PC-3 (cell line): ENCODE measurements around the gene SETBP1. TPM values are rescaled to one million over a fixed set of nuclear protein-coding genes. Genes with fewer than 3 reads are reported as not detected.

Experiments used
- ATAC-seq: fragments of 200-7000 bp; cut with Tn5 transposase; 2 replicates; pipeline ENCODE4 v1.9.1; 2020; ENCODE audit warnings: mild to moderate bottlenecking, moderate library complexity
- BruUV-seq: library from RNA; stranded (reverse); fragments of 400-500 nt; replicated peaks from 2 replicates; lab custom pipeline; 2021; lab: Mats Ljungman, UMichigan
- CTCF ChIA-PET: fragments of 300-600 bp; sonication (Branson Sonifier 250); formaldehyde crosslinking; loops from one replicate; lab custom pipeline; 2022; ENCODE audit warnings: antibody characterized with exemption; lab: Charles Lee
- POLR2A ChIA-PET: fragments of 300-600 bp; sonication (Branson Sonifier 250); formaldehyde crosslinking; loops from one replicate; lab custom pipeline; 2022; ENCODE audit warnings: antibody characterized with exemption; ENCODE audit not compliant: unreplicated experiment; lab: Charles Lee
- DNase-seq: peaks from one replicate; pipeline ENCODE4 v3.0.0-alpha.2; 2015
- H2AFZ ChIP-seq: fragments of 300-600 bp; sonication (generic); 2 replicates; pipeline ENCODE4 v1.6.0; 2016; ENCODE audit warnings: antibody characterized with exemption, low read length
- H3F3A ChIP-seq: fragments of 300-600 bp; sonication (generic); one replicate; pipeline ENCODE4 v1.6.0; 2017; ENCODE audit warnings: antibody characterized with exemption, low read length, control low read depth, mild to moderate bottlenecking; ENCODE audit not compliant: unreplicated experiment
- H3K27ac ChIP-seq: fragments of 300-600 bp; sonication (generic); 2 replicates; pipeline ENCODE4 v1.5.1; 2016; ENCODE audit warnings: mild to moderate bottlenecking, low read length
- H3K27me3 ChIP-seq: fragments of 300-600 bp; sonication (generic); 2 replicates; pipeline ENCODE4 v1.6.1; 2016; ENCODE audit warnings: low read length, mixed read lengths
- H3K36me3 ChIP-seq: fragments of 300-600 bp; sonication (generic); 2 replicates; pipeline ENCODE4 v1.6.1; 2016; ENCODE audit warnings: low read depth, mixed run types, low read length, mixed read lengths
- H3K4me1 ChIP-seq: fragments of 300-600 bp; sonication (generic); 2 replicates; pipeline ENCODE4 v1.5.1; 2016; ENCODE audit warnings: low read length; ENCODE audit not compliant: insufficient read depth
- H3K4me2 ChIP-seq: fragments of 300-600 bp; sonication (generic); 2 replicates; pipeline ENCODE4 v1.6.0; 2016; ENCODE audit warnings: low read length
- H3K4me3 ChIP-seq: fragments of 300-600 bp; sonication (generic); 2 replicates; pipeline ENCODE4 v1.5.1; 2016; ENCODE audit warnings: mild to moderate bottlenecking, low read length, mixed read lengths
- H3K79me2 ChIP-seq: fragments of 300-600 bp; sonication (generic); 2 replicates; pipeline ENCODE4 v1.6.1; 2017; ENCODE audit warnings: low read length, mixed read lengths
- H3K9ac ChIP-seq: fragments of 300-600 bp; sonication (generic); 2 replicates; pipeline ENCODE4 v1.6.0; 2016; ENCODE audit warnings: mild to moderate bottlenecking, low read length
- H3K9me2 ChIP-seq: fragments of 300-600 bp; sonication (generic); replicated peaks from 2 replicates; pipeline ENCODE4 v1.6.1; 2016; ENCODE audit warnings: mixed run types, low read length, mixed read lengths
- H3K9me3 ChIP-seq: fragments of 300-600 bp; sonication (generic); 2 replicates; pipeline ENCODE4 v1.6.1; 2016; ENCODE audit warnings: low read length, mixed read lengths
- H4K20me1 ChIP-seq: fragments of 300-600 bp; sonication (generic); 2 replicates; pipeline ENCODE4 v1.6.1; 2016; ENCODE audit warnings: low read length, mixed read lengths
- CTCF ChIP-seq: fragments of 300-600 bp; sonication (generic); conservative IDR thresholded peaks from 2 replicates; pipeline ENCODE4 v1.5.1; 2017; ENCODE audit warnings: antibody characterized with exemption, low read depth, mild to moderate bottlenecking, low read length
- EZH2 ChIP-seq: fragments of 300-600 bp; sonication (generic); IDR thresholded peaks from one replicate; pipeline ENCODE4 v1.6.1; 2017; ENCODE audit warnings: antibody characterized with exemption, mild to moderate bottlenecking, low read length; ENCODE audit not compliant: unreplicated experiment
- EZH2phosphoT487 ChIP-seq: fragments of 300-600 bp; sonication (generic); IDR thresholded peaks from 2 replicates; pipeline ENCODE4 v1.6.1; 2018; ENCODE audit warnings: mild to moderate bottlenecking, antibody characterized with exemption, low read length, borderline replicate concordance
- intact Hi-C: fragments of 100-400 bp; cut with micrococcal nuclease; formaldehyde crosslinking; loops from 2 replicates; pipeline ENCODE4 v1.9.0; 2023
- total RNA-seq: library from RNA; depleted of rRNA; stranded (reverse); fragments of >200 nt; gene quantifications from 2 replicates; pipeline ENCODE4 v1.2.3, GENCODE V29; 2014

SETBP1 gene
- total RNA-seq, 1 experiment from 2014 or later: 2.3 TPM

GRCh38 chr18:45057955-45058600 is 377.4 kb downstream of the SETBP1 start:
- Histone ChIP-seq H3K36me3 (no peaks in the 10 kb centered on the region), H3K27ac (no peak overlapping the region), H3F3A (no peaks in the 10 kb centered on the region), H3K27me3 (no peaks in the 10 kb centered on the region), H3K4me3 (no peak overlapping the region), H3K9me3 (no peaks in the 10 kb centered on the region), H3K9me2 (no peaks in the 10 kb centered on the region), H4K20me1 (no peaks in the 10 kb centered on the region), H2AFZ (no peak overlapping the region), H3K79me2 (no peaks in the 10 kb centered on the region), H3K4me2 (no peak overlapping the region), H3K4me1 (peaks cover 14% of the 10 kb centered on the region), H3K9ac (no peak overlapping the region)
- DNase-seq: no peak
- no peak for ATAC-seq
- CTCF ChIA-PET: no interaction called here
- no TSS peak for BruUV-seq
- POLR2A ChIA-PET: no interaction called here
- intact Hi-C loops: loop anchor here (10.0 kb wide), 1 partner anchor 143 kb away; no protein-coding TSS in a partner anchor
- TF ChIP-seq EZH2 (no peak), EZH2phosphoT487 (no peak), CTCF (no peak)

- Histone ChIP-seq H3K4me2 (peak overlapping the region; percentile 54), H3K4me3 (no peak overlapping the region), H3K9ac (no peak overlapping the region), H3K27me3 (no peaks in the 10 kb centered on the region), H3K27ac (peak overlapping the region; percentile 70), H3F3A (no peaks in the 10 kb centered on the region), H3K4me1 (peaks cover 14% of the 10 kb centered on the region), H4K20me1 (no peaks in the 10 kb centered on the region), H2AFZ (no peak overlapping the region; the same call in 1 of the 2 replicates), H3K36me3 (no peaks in the 10 kb centered on the region), H3K9me3 (no peaks in the 10 kb centered on the region), H3K9me2 (no peaks in the 10 kb centered on the region), H3K79me2 (no peaks in the 10 kb centered on the region)
- intact Hi-C loops: loop anchor here (10.0 kb wide), 1 partner anchor 145 kb away; no protein-coding TSS in a partner anchor
- no peak for TF ChIP-seq EZH2phosphoT487
- no peak for TF ChIP-seq CTCF
- no peak for TF ChIP-seq EZH2
- POLR2A ChIA-PET: no interaction called here
- ATAC-seq (peak; percentile 100), DNase-seq (peak; percentile 71)
- CTCF ChIA-PET: no interaction called here
- BruUV-seq: no TSS peak
These were observed 379.0 kb downstream of the SETBP1 start for GRCh38 chr18:45059695-45060094.

- no TSS peak for BruUV-seq
- DNase-seq: no peak
- Histone ChIP-seq H2AFZ (no peak overlapping the region), H3K79me2 (no peaks in the 10 kb centered on the region), H3K36me3 (no peaks in the 10 kb centered on the region), H3K9me3 (no peaks in the 10 kb centered on the region), H3K9ac (no peak overlapping the region), H3K4me1 (peaks cover 14% of the 10 kb centered on the region), H3K9me2 (no peaks in the 10 kb centered on the region), H4K20me1 (no peaks in the 10 kb centered on the region), H3K27me3 (no peaks in the 10 kb centered on the region), H3K4me3 (no peak overlapping the region), H3F3A (no peaks in the 10 kb centered on the region), H3K27ac (peak overlapping the region; percentile 70), H3K4me2 (peak overlapping the region; percentile 54)
- intact Hi-C loops: no loop called here
- no peak for TF ChIP-seq CTCF
- TF ChIP-seq EZH2: no peak
- no peak for TF ChIP-seq EZH2phosphoT487
- POLR2A ChIA-PET: no interaction called here
- CTCF ChIA-PET: no interaction called here
- ATAC-seq: peak; percentile 24; the same call in 1 of the 2 replicates
These were observed 379.4 kb downstream of the SETBP1 start for GRCh38 chr18:45060102-45060501.
